Measurements from ENCODE around the gene DGKI. TPM values are rescaled to one million over a fixed set of nuclear protein-coding genes. Genes with fewer than 3 reads are reported as not detected.

DGKI gene
- total RNA-seq, 4 donors from 2014 or later: 45.1 to 71.0 (median 48.7) TPM

DNA sequence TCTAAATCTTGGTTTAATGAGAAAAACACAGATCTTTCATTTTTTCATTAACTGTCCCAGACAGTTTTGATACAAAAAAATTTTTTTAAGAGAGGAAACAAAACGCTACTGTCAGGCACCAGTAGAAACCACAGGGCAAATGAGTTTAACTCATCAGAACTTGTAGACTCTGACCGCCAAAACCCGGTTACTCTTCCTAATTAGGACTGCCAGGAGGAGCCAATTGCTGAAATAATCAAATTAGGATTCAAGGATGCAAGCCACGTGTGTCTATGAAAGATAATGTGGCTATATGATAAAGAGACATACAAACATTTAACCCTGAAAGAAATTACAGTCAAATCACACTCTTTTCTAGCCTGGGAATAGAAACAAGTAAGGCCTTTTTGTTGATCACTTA lies 154.4 kb downstream of the DGKI start:
- H3K27me3 ChIP-seq: no peaks in the 10 kb centered on the region
- H3K4me3 ChIP-seq (replicated peaks in 1 of 3): no peak overlapping the region
- no peaks in the 10 kb centered on the region for H3K36me3 ChIP-seq
- no peak for DNase-seq
- H3K27ac ChIP-seq: no peak overlapping the region
- intact Hi-C loops (cut with DNase I): no loop called here
- no peak for TF ChIP-seq POLR2A (IDR thresholded peaks at IDR 0.05)
- TF ChIP-seq, protein P1, sequence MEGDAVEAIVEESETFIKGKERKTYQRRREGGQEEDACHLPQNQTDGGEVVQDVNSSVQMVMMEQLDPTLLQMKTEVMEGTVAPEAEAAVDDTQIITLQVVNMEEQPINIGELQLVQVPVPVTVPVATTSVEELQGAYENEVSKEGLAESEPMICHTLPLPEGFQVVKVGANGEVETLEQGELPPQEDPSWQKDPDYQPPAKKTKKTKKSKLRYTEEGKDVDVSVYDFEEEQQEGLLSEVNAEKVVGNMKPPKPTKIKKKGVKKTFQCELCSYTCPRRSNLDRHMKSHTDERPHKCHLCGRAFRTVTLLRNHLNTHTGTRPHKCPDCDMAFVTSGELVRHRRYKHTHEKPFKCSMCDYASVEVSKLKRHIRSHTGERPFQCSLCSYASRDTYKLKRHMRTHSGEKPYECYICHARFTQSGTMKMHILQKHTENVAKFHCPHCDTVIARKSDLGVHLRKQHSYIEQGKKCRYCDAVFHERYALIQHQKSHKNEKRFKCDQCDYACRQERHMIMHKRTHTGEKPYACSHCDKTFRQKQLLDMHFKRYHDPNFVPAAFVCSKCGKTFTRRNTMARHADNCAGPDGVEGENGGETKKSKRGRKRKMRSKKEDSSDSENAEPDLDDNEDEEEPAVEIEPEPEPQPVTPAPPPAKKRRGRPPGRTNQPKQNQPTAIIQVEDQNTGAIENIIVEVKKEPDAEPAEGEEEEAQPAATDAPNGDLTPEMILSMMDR (IDR thresholded peaks at IDR 0.05): no peak
- WGBS, 2 donors: 89 to 96% methylated on average over 4 of the region's 4 CpGs
- H3K4me1 ChIP-seq: peaks cover 0 to 5% of the 10 kb centered on the region in 2 donors
- H3K9me3 ChIP-seq: no peaks in the 10 kb centered on the region

DNA sequence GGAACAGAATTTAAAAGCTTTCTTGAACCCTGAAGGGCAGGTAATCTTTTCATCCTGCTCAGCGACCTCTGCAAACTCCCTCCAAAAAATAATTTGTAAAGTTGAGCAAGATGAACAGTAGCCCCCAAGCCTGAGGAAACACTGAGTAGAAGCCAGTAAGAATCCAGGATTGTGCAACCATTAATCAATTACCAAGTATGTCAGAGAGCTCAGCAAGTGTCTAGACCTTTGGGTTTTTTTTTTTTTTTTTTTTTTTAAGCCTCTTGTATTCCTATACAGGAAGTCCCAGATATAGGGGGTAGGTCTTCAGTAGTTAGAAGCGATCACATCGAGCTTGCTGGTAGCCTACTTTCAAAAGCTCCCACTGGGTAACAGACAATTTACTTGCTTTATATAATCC lies 155.2 kb downstream of the DGKI start:
- intact Hi-C loops (cut with DNase I): no loop called here
- no peaks in the 10 kb centered on the region for H3K9me3 ChIP-seq
- H3K36me3 ChIP-seq: no peaks in the 10 kb centered on the region
- no peaks in the 10 kb centered on the region for H3K27me3 ChIP-seq
- TF ChIP-seq POLR2A (IDR thresholded peaks at IDR 0.05): no peak
- TF ChIP-seq, protein P1 (IDR thresholded peaks at IDR 0.05): no peak
- H3K4me1 ChIP-seq: peaks cover 0 to 5% of the 10 kb centered on the region in 2 donors
- no peak overlapping the region for H3K27ac ChIP-seq
- no peak overlapping the region for H3K4me3 ChIP-seq (replicated peaks in 1 of 3)
- DNase-seq: no peak
- 94 to 95% methylated on average over 3 of the region's 3 CpGs for WGBS, 2 donors

DNA sequence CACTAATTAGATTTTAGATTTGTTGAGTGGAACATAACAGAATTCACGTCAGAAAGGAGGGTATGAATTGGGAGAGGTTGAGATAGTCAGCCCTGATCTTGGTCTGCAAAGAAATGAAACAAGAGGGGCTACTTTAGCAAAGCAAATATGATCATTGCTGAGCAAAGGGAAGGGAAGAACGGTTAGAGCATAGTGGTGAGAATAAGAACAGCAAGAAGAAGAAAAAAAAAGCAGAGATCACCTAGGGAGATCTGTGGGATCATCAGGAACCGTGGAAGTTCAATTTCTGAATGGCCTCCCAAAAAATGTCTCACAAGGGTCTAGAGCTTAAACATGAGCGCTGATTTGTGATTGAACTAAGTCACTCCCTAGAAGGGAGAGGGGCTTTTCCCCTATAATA lies 156.1 kb downstream of the DGKI start:
- H3K9me3 ChIP-seq: no peaks in the 10 kb centered on the region
- intact Hi-C loops (cut with DNase I): no loop called here
- no peaks in the 10 kb centered on the region for H3K36me3 ChIP-seq
- no peak for TF ChIP-seq POLR2A (IDR thresholded peaks at IDR 0.05)
- TF ChIP-seq, protein P1 (IDR thresholded peaks at IDR 0.05): no peak
- no peaks in the 10 kb centered on the region for H3K27me3 ChIP-seq
- H3K27ac ChIP-seq: no peak overlapping the region
- 92 to 94% methylated on average over 4 of the region's 4 CpGs for WGBS, 2 donors
- peaks cover 0 to 1% of the 10 kb centered on the region in 2 donors for H3K4me1 ChIP-seq
- no peak overlapping the region for H3K4me3 ChIP-seq (replicated peaks in 1 of 3)
- no peak for DNase-seq

DNA sequence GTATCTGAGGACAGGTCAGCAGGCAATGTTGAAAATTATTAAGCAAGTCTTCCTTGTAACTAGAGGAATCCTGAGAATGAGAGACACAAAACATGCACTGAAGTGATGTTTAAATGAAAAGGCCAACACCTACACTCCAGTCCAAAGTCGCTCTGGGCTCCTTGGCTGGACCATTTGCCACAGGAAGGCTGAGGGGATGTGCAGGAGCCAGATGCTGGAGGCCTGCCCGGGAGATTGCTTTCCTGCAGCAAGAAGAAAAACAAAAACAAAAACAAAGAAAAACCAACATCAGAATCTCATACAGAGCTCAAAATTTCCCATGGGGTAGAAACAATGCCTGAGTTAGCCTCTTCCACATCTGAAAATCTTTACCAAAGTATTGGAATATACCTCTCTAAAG lies 157.0 kb downstream of the DGKI start:
- no peaks in the 10 kb centered on the region for H3K9me3 ChIP-seq
- no peaks in the 10 kb centered on the region for H3K4me1 ChIP-seq
- DNase-seq: no peak
- no peaks in the 10 kb centered on the region for H3K27me3 ChIP-seq
- intact Hi-C loops (cut with DNase I): no loop called here
- TF ChIP-seq, protein P1 (IDR thresholded peaks at IDR 0.05): no peak
- TF ChIP-seq POLR2A (IDR thresholded peaks at IDR 0.05): no peak
- H3K27ac ChIP-seq: no peak overlapping the region
- H3K4me3 ChIP-seq (replicated peaks in 1 of 3): no peak overlapping the region
- H3K36me3 ChIP-seq: no peaks in the 10 kb centered on the region
- 63 to 67% methylated on average over 2 of the region's 2 CpGs for whole genome bisulfite sequencing, 2 donors

DNA sequence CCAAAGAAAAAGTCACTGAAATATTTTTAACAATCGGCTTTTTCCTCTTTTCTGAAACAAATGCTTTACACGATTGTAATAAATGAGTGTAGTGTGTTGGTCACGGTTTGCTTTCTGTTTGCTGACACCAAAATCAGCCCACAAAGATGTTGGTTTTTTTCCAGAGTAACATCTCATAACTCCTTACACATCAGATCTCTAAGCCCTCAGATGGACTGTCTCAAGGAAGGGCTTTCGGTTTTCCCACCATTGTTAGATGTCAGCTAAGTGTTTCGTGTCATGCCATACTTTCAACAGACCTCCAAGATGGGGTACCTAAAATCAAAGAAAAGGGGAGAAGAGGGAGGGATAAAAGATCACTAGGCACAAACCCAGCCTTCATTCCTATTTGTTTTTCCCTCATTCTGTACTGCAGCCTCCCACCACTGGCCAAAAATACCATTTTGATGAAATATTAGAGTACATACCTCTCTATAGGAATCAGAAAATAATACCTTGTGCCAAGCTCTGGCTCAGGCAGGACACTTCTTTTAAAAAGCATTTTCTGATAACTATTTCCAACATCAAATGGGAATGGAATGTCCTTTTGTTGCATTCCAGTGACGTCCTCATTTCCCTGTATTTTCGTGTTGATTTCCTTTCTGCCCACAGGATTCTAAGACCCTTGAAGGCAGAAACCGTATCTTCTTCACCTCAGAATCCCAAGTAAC lies 159.1 kb downstream of the DGKI start:
- TF ChIP-seq POLR2A (IDR thresholded peaks at IDR 0.05): no peak
- TF ChIP-seq, protein P1 (IDR thresholded peaks at IDR 0.05): no peak
- Histone ChIP-seq H3K27me3 (no peaks in the 10 kb centered on the region), H3K4me3 (replicated peaks in 1 of 3) (no peak overlapping the region), H3K4me1 (no peaks in the 10 kb centered on the region), H3K36me3 (no peaks in the 10 kb centered on the region), H3K27ac (no peak overlapping the region), H3K9me3 (no peaks in the 10 kb centered on the region)
- intact Hi-C loops (cut with DNase I): no loop called here
- 85 to 88% methylated on average over 8 of the region's 8 CpGs for WGBS, 2 donors
- no peak for DNase-seq

Measured in thyroid gland (tissue), 4 donors.